ENCODE measurements around the gene VPS9D1. TPM values are rescaled to one million over a fixed set of nuclear protein-coding genes. Genes with fewer than 3 reads are reported as not detected.
"Not testable (repeated sequence)": the region's sequence is repeated elsewhere in the genome, so short reads cannot be mapped to it uniquely, and the experiment has no call there.

Gene VPS9D1
- total RNA-seq, 1 donor from 2014 or later = 1.6 TPM

- peaks cover 42% of the 10 kb centered on the region for H3K36me3 Mint-ChIP-seq
- H3K27ac ChIP-seq = no peak overlapping the region
- H3K9me3 Mint-ChIP-seq = peaks cover 42% of the 10 kb centered on the region
These were observed 42.4 kb downstream of the VPS9D1 start for GRCh38 chr16:89678258-89678657.

GRCh38 chr16:89672177-89672941 lies 48.3 kb downstream of the VPS9D1 start:
- Mint-ChIP-seq H3K27ac (no peak overlapping the region), H3K27me3 (ENCODE audit: insufficient read depth, low read depth) (no peaks in the 10 kb centered on the region), H3K4me3 (no peak overlapping the region), H3K9me3 (peaks cover 14% of the 10 kb centered on the region), H3K36me3 (peaks cover 32% of the 10 kb centered on the region), H3K4me1 (no peaks in the 10 kb centered on the region)
- Histone ChIP-seq H3K79me2 (ENCODE audit: low read depth) (no peaks in the 10 kb centered on the region), H3K4me1 (no peaks in the 10 kb centered on the region), H3F3A (ENCODE audit: low read depth) (no peaks in the 10 kb centered on the region), H3K9ac (no peak overlapping the region), H3K4me2 (no peak overlapping the region), H3K27me3 (no peaks in the 10 kb centered on the region), H3K36me3 (peaks cover 5% of the 10 kb centered on the region), H3K4me3 (no peak overlapping the region), H2AFZ (replicated peaks) (no peak overlapping the region), H3K9me3 (ENCODE audit: low read depth) (peaks cover 7% of the 10 kb centered on the region), H4K20me1 (ENCODE audit: low read depth) (no peaks in the 10 kb centered on the region), H3K27ac (no peak overlapping the region)
- TF ChIP-seq EZH2 (IDR thresholded peaks at IDR 0.05) (no peak), CTCF (IDR thresholded peaks at IDR 0.05) (no peak), EZH2phosphoT487 (IDR thresholded peaks at IDR 0.05) (no peak)
- no peak for DNase-seq (ENCODE audit: low spot score)

More at GRCh38 chr16:89678258-89678657, 42.4 kb downstream of the VPS9D1 start:
- Histone ChIP-seq H3K9ac (no peak overlapping the region), H3K4me2 (no peak overlapping the region), H2AFZ (replicated peaks) (no peak overlapping the region), H4K20me1 (ENCODE audit: low read depth) (no peaks in the 10 kb centered on the region), H3K27me3 (no peaks in the 10 kb centered on the region), H3K4me1 (no peaks in the 10 kb centered on the region), H3K36me3 (peaks cover 22% of the 10 kb centered on the region), H3F3A (ENCODE audit: low read depth) (no peaks in the 10 kb centered on the region), H3K79me2 (ENCODE audit: low read depth) (no peaks in the 10 kb centered on the region), H3K9me3 (ENCODE audit: low read depth) (peaks cover 22% of the 10 kb centered on the region), H3K4me3 (no peak overlapping the region)
- Mint-ChIP-seq H3K27ac (no peak overlapping the region), H3K4me1 (no peaks in the 10 kb centered on the region), H3K27me3 (ENCODE audit: insufficient read depth, low read depth) (peaks cover 2% of the 10 kb centered on the region), H3K4me3 (no peak overlapping the region)
- DNase-seq (ENCODE audit: low spot score) = peak; percentile 32
- TF ChIP-seq EZH2phosphoT487 (IDR thresholded peaks at IDR 0.05) (no peak), CTCF (IDR thresholded peaks at IDR 0.05) (no peak)

- H3K36me3 Mint-ChIP-seq = peaks cover 30% of the 10 kb centered on the region
- not testable (repeated sequence) for H3K4me1 Mint-ChIP-seq; H3K27me3 Mint-ChIP-seq (ENCODE audit: insufficient read depth, low read depth); H3K4me1 ChIP-seq; H3F3A ChIP-seq (ENCODE audit: low read depth); H3K27ac ChIP-seq; H3K36me3 ChIP-seq; H3K27ac Mint-ChIP-seq; H3K4me3 Mint-ChIP-seq; H3K9me3 ChIP-seq (ENCODE audit: low read depth); H3K4me3 ChIP-seq; DNase-seq (ENCODE audit: low spot score); H4K20me1 ChIP-seq (ENCODE audit: low read depth); H3K4me2 ChIP-seq; H3K27me3 ChIP-seq; H3K79me2 ChIP-seq (ENCODE audit: low read depth); H2AFZ ChIP-seq (replicated peaks); H3K9ac ChIP-seq
- peaks cover 15% of the 10 kb centered on the region for H3K9me3 Mint-ChIP-seq
These were observed 49.1 kb downstream of the VPS9D1 start for GRCh38 chr16:89671565-89671964.
